NT2/D1 (cell line): ENCODE results near the gene AICDA.

Experiments used
- DNase-seq: peaks from one replicate; pipeline ENCODE4 v3.0.0-alpha.2; 2011; ENCODE audit warnings: low read depth, low spot score
- H3K27me3 ChIP-seq: 2 replicates; pipeline ENCODE4 v1.6.0; 2011; ENCODE audit warnings: mild to moderate bottlenecking; ENCODE audit not compliant: insufficient read length, insufficient read depth
- H3K36me3 ChIP-seq: 2 replicates; pipeline ENCODE4 v1.6.1; 2011; ENCODE audit warnings: mild to moderate bottlenecking, low read length, mixed read lengths; ENCODE audit not compliant: insufficient read depth, insufficient read length
- H3K4me1 ChIP-seq: 2 replicates; pipeline ENCODE4 v1.5.1; 2011; ENCODE audit not compliant: insufficient read depth, insufficient read length
- H3K4me3 ChIP-seq: 2 replicates; pipeline ENCODE4 v1.5.1; 2011; ENCODE audit warnings: low read depth; ENCODE audit not compliant: insufficient read length
- H3K9ac ChIP-seq: 2 replicates; pipeline ENCODE4 v1.6.0; 2011; ENCODE audit warnings: low read depth; ENCODE audit not compliant: insufficient read length
- H3K9me3 ChIP-seq: 2 replicates; pipeline ENCODE4 v1.5.1; 2011; ENCODE audit warnings: mild to moderate bottlenecking, low read length; ENCODE audit not compliant: insufficient read depth
- SUZ12 ChIP-seq: IDR thresholded peaks from 2 replicates; pipeline ENCODE4 v1.6.1; 2011; ENCODE audit not compliant: insufficient read length, insufficient read depth; ENCODE audit errors: extremely low read depth
- YY1 ChIP-seq: IDR thresholded peaks from 2 replicates; pipeline ENCODE4 v1.6.1; 2011; ENCODE audit not compliant: insufficient read length, insufficient read depth
- ZNF274 ChIP-seq: IDR thresholded peaks from 2 replicates; pipeline ENCODE4 v1.6.1; 2011; ENCODE audit warnings: mild to moderate bottlenecking, low read depth, low read length

Gene AICDA

DNA sequence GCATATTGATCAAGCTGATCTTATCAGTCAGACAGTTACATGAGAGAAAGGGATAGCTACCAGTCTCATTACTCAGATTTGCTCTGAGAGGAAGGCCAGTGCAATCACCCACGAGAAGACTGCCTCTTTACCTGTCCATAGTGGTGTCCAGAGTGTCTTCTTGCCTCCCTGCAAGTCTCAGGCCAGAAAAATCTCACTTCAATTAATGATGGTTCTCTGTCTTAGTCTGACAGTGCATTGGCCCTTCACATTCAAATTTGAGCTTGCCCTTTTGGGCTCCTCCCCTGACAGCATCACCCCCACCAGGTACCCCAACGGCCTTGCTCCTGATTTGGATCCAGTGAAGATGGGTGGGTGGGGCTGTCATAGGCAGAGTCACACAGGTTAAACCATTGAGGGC, at the start of gene AICDA:
Gene AICDA, minus strand, starts transcription at position 231 of the 400 bp plus-strand sequence. Its CDS starts 92 bp downstream, at position 139.
- Histone ChIP-seq H3K27me3 (no peaks in the 10 kb centered on the region), H3K4me3 (no peak within 1 kb of the TSS), H3K9ac (no peak within 1 kb of the TSS), H3K36me3 (no peaks in the 10 kb centered on the region), H3K9me3 (peaks cover 5% of the 10 kb centered on the region; the same call in 1 of the 2 replicates), H3K4me1 (no peaks in the 10 kb centered on the region)
- no peak for DNase-seq
- TF ChIP-seq YY1 (no peak), SUZ12 (no peak), ZNF274 (no peak)

DNA sequence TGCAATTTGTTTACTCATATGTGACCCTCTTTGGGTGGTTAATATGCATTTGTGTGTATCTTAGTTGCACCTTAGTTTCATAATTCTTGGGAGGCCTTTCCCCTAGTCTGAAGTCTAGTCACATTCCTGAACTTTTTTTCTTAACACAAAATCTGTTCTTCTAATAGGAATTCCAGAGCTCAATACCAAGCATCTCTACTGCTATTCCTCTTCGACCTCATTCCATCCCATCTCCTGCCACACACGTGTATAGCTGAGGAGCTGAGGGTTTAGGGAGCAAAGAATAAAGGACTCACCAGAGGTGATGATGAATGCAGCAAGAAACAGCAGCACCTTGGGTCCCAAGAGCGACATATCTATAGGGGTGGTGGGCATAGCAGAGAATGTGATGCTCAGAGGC, 49.1 kb upstream of the AICDA start:
- no peak for TF ChIP-seq SUZ12
- no peak for TF ChIP-seq ZNF274
- no peak for TF ChIP-seq YY1

DNA sequence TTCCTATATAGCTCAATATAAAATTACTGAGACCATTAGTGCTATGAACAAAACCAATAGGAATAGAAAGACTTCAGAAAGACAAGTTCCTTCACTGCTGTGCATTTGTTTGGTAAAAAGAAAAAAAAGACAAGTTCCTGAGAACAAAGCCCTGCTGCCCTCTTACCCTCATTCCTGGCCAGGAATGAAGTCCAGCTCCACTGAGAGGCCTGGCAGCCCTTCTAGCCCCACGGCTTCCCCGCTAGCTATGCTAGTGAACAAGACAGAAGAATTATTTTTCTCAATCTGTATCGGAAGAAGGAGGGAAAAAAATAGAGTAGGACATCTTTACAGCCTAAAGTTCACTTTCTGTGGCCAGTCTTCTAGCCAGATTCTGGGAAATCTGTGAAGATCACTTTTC, 48.4 kb upstream of the AICDA start:
- peaks cover 5% of the 10 kb centered on the region for H3K36me3 ChIP-seq
- H3K27me3 ChIP-seq = no peaks in the 10 kb centered on the region
- no peak overlapping the region for H3K4me3 ChIP-seq
- H3K4me1 ChIP-seq = peaks cover 2% of the 10 kb centered on the region
- DNase-seq = no peak
- H3K9ac ChIP-seq = no peak overlapping the region
- TF ChIP-seq SUZ12 (no peak), ZNF274 (no peak), YY1 (no peak)
- no peaks in the 10 kb centered on the region for H3K9me3 ChIP-seq

More for the DNA sequence above, 49.1 kb upstream of the AICDA start:
- Histone ChIP-seq H3K9ac (no peak overlapping the region), H3K9me3 (no peaks in the 10 kb centered on the region), H3K36me3 (peaks cover 5% of the 10 kb centered on the region), H3K4me1 (peaks cover 2% of the 10 kb centered on the region), H3K4me3 (no peak overlapping the region), H3K27me3 (no peaks in the 10 kb centered on the region)
- no peak for DNase-seq

DNA sequence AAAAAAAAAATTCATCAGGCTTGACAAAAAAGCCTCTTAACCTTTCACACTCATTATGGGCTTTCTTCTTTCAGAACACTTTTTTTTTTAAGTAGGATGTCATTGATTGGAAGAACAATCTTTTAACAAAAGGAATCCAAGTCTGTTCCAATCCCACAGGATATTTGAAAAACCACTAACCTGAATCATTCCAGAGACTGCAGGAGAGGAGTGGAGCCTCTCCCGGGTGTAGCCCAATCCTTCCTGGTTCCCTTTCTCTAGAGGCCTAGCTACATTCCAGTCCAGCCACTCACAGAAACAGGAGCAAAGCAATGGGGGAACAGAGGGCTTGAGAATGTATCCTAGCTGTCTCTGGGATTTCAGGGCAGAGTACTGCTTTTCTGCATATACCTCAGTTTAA, 45.7 kb upstream of the AICDA start:
- Histone ChIP-seq H3K27me3 (no peaks in the 10 kb centered on the region), H3K4me3 (no peak overlapping the region), H3K9ac (peak overlapping the region; percentile 1), H3K9me3 (no peaks in the 10 kb centered on the region), H3K36me3 (peaks cover 16% of the 10 kb centered on the region), H3K4me1 (peaks cover 2% of the 10 kb centered on the region)
- no peak for DNase-seq
- no peak for TF ChIP-seq YY1
- TF ChIP-seq SUZ12 = no peak
- no peak for TF ChIP-seq ZNF274

DNA sequence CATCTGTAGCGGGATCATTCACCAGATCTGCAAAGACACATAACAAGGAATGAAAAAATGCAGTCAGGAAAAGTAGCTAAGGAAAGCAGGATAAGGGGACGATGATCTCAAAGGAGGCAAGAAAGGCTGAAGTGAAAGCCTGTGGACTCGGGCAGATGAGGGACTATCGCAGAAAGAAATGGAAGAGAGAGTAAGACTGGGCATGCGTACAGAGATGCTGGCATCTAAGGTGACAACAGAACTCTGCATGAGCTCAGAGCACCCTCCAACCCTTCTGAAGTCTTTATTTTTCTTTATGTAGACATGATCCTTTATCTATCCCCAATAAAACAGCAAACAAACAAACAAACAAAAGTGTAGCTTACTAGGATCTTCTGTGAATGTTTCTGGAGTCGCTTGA, 42.8 kb upstream of the AICDA start:
- no peak overlapping the region for H3K9ac ChIP-seq
- no peaks in the 10 kb centered on the region for H3K27me3 ChIP-seq
- peaks cover 23% of the 10 kb centered on the region for H3K36me3 ChIP-seq
- H3K9me3 ChIP-seq = no peaks in the 10 kb centered on the region
- no peak overlapping the region for H3K4me3 ChIP-seq
- H3K4me1 ChIP-seq = no peaks in the 10 kb centered on the region
- TF ChIP-seq YY1 = no peak
- TF ChIP-seq SUZ12 = no peak
- no peak for TF ChIP-seq ZNF274
- DNase-seq = no peak

DNA sequence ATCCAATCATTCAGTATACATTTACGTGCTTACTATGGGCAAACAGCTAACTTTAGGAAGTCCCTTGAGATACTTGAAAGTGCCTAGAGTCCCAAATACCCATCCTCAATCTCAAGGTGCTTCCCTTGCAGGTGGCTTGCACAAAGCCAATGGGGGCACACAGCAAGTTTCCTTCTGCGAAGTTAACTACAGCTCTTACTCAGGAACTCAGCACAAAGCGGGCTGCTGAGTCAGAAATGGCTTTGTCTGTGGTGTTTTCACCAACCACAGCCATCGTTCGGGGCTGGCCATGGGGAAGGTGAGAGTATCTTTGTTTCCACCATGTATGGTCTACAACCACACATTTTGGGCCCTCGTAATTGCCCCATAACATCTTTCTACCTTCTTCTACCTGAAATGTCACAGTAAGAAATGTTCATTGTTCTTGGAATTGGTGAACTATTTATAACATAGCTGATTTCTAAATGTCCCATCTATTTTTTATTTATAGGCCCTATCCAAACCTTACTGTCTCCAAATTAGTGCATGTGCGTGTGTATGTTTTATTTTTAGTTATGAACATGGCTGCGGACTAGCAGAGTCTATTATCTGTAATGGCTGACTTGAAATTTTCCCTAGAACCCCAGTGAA, 36.0 kb upstream of the AICDA start:
- H3K9ac ChIP-seq = no peak overlapping the region
- peaks cover 39% of the 10 kb centered on the region for H3K36me3 ChIP-seq
- no peaks in the 10 kb centered on the region for H3K9me3 ChIP-seq
- no peak overlapping the region for H3K4me3 ChIP-seq
- H3K27me3 ChIP-seq = no peaks in the 10 kb centered on the region
- H3K4me1 ChIP-seq = peaks cover 3% of the 10 kb centered on the region
- no peak for DNase-seq
- no peak for TF ChIP-seq ZNF274
- TF ChIP-seq SUZ12 = no peak
- no peak for TF ChIP-seq YY1

DNA sequence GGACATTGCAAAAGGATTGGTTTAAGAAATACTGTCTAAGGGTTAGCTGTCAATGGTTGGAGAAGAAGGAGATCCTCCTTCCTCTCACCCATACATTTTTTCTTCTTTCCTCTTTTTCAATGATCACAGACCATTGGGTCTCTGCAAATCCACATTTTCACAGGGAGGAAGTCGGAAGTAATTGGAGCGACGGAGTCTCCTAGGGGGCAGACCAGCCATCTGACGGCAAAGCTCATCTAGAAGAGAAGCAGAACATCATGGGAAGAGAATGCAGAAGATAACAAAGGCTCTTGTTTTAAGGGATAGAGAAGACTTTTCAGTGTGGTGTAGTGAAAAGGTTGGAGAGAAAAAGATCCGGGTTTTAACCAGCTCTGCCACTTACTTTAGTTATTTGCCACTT, 35.3 kb upstream of the AICDA start:
- Histone ChIP-seq H3K36me3 (peaks cover 33% of the 10 kb centered on the region), H3K27me3 (no peaks in the 10 kb centered on the region), H3K9ac (no peak overlapping the region), H3K4me1 (peaks cover 3% of the 10 kb centered on the region), H3K4me3 (no peak overlapping the region), H3K9me3 (no peaks in the 10 kb centered on the region)
- TF ChIP-seq YY1 (no peak), SUZ12 (no peak), ZNF274 (no peak)
- DNase-seq = no peak
